COLO668 (cell line): ENCODE results near the gene TMEM9B.
"Not testable (repeated sequence)": the region's sequence is repeated elsewhere in the genome, so short reads cannot be mapped to it uniquely, and the experiment has no call there.

Experiments used
- DNase-seq: peaks from one replicate; lab custom pipeline; 2025; ENCODE audit not compliant: unreplicated experiment; lab: John Stamatoyannopoulos, UW

Gene TMEM9B

GRCh38 chr11:8964324-8965320, at the start of gene TMEM9B:
TSS of gene TMEM9B (minus strand) at chr11:8964442. CDS start at chr11:8964313, 129 bp downstream.
- DNase-seq = peak; percentile 95

- no peak for DNase-seq
These were observed 49.1 kb upstream of the TMEM9B start for GRCh38 chr11:9013373-9013772.

GRCh38 chr11:9009538-9009937, 45.3 kb upstream of the TMEM9B start:
- DNase-seq = not testable (repeated sequence)

GRCh38 chr11:9008661-9009060, 44.4 kb upstream of the TMEM9B start:
- DNase-seq = no peak

GRCh38 chr11:9008011-9008550, 43.8 kb upstream of the TMEM9B start:
- no peak for DNase-seq

GRCh38 chr11:9005087-9005486, 40.8 kb upstream of the TMEM9B start:
- no peak for DNase-seq

GRCh38 chr11:9004183-9004926, 40.1 kb upstream of the TMEM9B start:
- DNase-seq = peak; percentile 69

GRCh38 chr11:9003573-9004182, 39.4 kb upstream of the TMEM9B start, which contains the start of gene NRIP3:
TSS of gene NRIP3 (minus strand) at chr11:9004001. CDS start at chr11:9003935, 66 bp downstream.
- DNase-seq = peak; percentile 92

- DNase-seq = peak; percentile 11
These were observed 38.8 kb upstream of the TMEM9B start for GRCh38 chr11:9002920-9003572.

- DNase-seq = no peak
These were observed 37.5 kb upstream of the TMEM9B start for GRCh38 chr11:9001736-9002135.

- no peak for DNase-seq
These were observed 33.8 kb upstream of the TMEM9B start for GRCh38 chr11:8998017-8998416.

GRCh38 chr11:8997451-8997850, 33.2 kb upstream of the TMEM9B start:
- DNase-seq = no peak

GRCh38 chr11:8989453-8989852, 25.2 kb upstream of the TMEM9B start:
- DNase-seq = no peak

GRCh38 chr11:8988329-8989234, 24.3 kb upstream of the TMEM9B start:
- DNase-seq = no peak

- no peak for DNase-seq
These were observed 23.2 kb upstream of the TMEM9B start for GRCh38 chr11:8987446-8987845.

GRCh38 chr11:8986772-8987171, 22.5 kb upstream of the TMEM9B start:
- not testable (repeated sequence) for DNase-seq

- no peak for DNase-seq
These were observed 21.2 kb upstream of the TMEM9B start for GRCh38 chr11:8985462-8985861.

- no peak for DNase-seq
These were observed 19.3 kb upstream of the TMEM9B start for GRCh38 chr11:8983552-8983951.

- no peak for DNase-seq
These were observed 16.2 kb upstream of the TMEM9B start for GRCh38 chr11:8980485-8980884.
